Stomach (tissue), 4 donors: ENCODE measurements around the gene CIBAR2.

ENCODE experiments used
- CTCF ChIP-seq, 7 experiments: fragments of 450-650 bp in 4 of 7; fragments of 200-600 bp in 3 of 7; sonication (generic) in 3 of 7; IDR thresholded peaks; one replicate each; pipeline ENCODE4 v1.5.1; 2016 to 2019; ENCODE audit warnings: antibody characterized with exemption in 7 of 7, control low read depth in 2 of 7, mild to moderate bottlenecking in 1 of 7
- EP300 ChIP-seq: sonication (generic); formaldehyde crosslinking; IDR thresholded peaks from one replicate; pipeline ENCODE4 v1.6.1; 2017; ENCODE audit warnings: antibody characterized with exemption

DNA sequence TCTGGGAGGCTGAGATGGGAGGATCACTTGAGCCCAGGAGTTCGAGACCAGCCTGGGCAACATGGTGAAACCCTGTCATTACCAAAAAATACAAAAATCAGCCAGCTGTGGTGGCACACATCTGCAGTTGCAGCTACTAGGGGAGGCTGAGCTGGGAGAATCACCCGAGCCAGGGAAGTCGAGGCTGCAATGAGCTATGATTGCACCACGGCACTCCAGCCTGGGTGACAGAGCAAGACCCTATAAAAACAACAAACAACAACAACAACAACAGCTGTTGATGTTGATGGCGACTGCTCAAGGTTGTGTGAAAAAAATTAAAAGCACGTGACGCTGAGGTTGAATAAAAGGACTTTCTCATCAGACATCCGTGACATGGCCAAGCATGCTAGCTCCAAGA is 40.8 kb upstream of the CIBAR2 start:
- TF ChIP-seq CTCF (IDR thresholded peaks at IDR 0.05) (no peak), EP300 (no peak)
